Upper lobe of left lung (tissue), 6 donors: ENCODE data around the gene SCYL2. TPM values are rescaled to one million over a fixed set of nuclear protein-coding genes. Genes with fewer than 3 reads are reported as not detected.
"Not testable (repeated sequence)": the region's sequence is repeated elsewhere in the genome, so short reads cannot be mapped to it uniquely, and the experiment has no call there.

Source experiments
- ATAC-seq, 2 donors: fragments of 200-7000 bp; cut with Tn5 transposase; one replicate each; pipeline ENCODE4 v1.9.1; 2022; ENCODE audit warnings: mild to moderate bottlenecking in 2 of 2, moderate library complexity in 2 of 2; ENCODE audit not compliant: low FRiP score in 2 of 2
- DNase-seq, 2 donors: peaks; one replicate each; pipeline ENCODE4 v3.0.0-alpha.2; 2019 to 2020
- H3K27ac ChIP-seq, 4 donors: fragments of 200-600 bp; sonication (generic); one replicate each; pipeline ENCODE4 v1.5.1; 2016 to 2019
- H3K27me3 ChIP-seq, 4 donors: fragments of 200-600 bp; sonication (generic); one replicate each; pipeline ENCODE4 v1.5.1; 2017 to 2019
- H3K36me3 ChIP-seq, 4 donors: fragments of 200-600 bp; sonication (generic); one replicate each; pipeline ENCODE4 v1.5.1; 2016 to 2019
- H3K4me1 ChIP-seq, 4 donors: fragments of 200-600 bp; sonication (generic); one replicate each; pipeline ENCODE4 v1.5.1; 2018 to 2019
- H3K4me3 ChIP-seq, 4 donors: fragments of 200-600 bp; sonication (generic); one replicate each; pipeline ENCODE4 v1.5.1; 2017 to 2019; ENCODE audit warnings: mild to moderate bottlenecking in 2 of 4, moderate library complexity in 1 of 4
- H3K9me3 ChIP-seq, 4 donors: fragments of 200-600 bp; sonication (generic); one replicate each; pipeline ENCODE4 v1.5.1; 2018 to 2019
- CTCF ChIP-seq, 6 experiments: fragments of 450-650 bp in 4 of 6; fragments of 200-600 bp in 2 of 6; sonication (generic) in 2 of 6; IDR thresholded peaks; one replicate each; pipeline ENCODE4 v1.5.1; 2016 to 2019; ENCODE audit warnings: antibody characterized with exemption in 6 of 6
- EP300 ChIP-seq, 4 donors: sonication (generic); formaldehyde crosslinking; IDR thresholded peaks; one replicate each; pipeline ENCODE4 v1.5.1; 2017; ENCODE audit warnings: antibody characterized with exemption in 4 of 4, control low read depth in 2 of 4
- POLR2A ChIP-seq, 4 donors: fragments of 450-650 bp; IDR thresholded peaks; one replicate each; pipeline ENCODE4 v1.5.1; 2016 to 2017; ENCODE audit warnings: antibody characterized with exemption in 4 of 4, mild to moderate bottlenecking in 2 of 4
- POLR2AphosphoS5 ChIP-seq, 2 donors: sonication (generic); formaldehyde crosslinking; IDR thresholded peaks; one replicate each; pipeline ENCODE4 v1.5.1; 2017; ENCODE audit warnings: antibody characterized with exemption in 2 of 2
- WGBS, 2 donors: methylation state at CpG; one replicate each; pipeline ENCODE4 v1.1.5; 2017 to 2018; 5-methylcytosine and 5-hydroxymethylcytosine counted together
- total RNA-seq, 6 donors: library from RNA; depleted of rRNA in 4 of 6; stranded (reverse); fragments of >200 nt in 4 of 6; gene quantifications; one replicate each; pipeline versions ENCODE4 v1.1.0 to v1.2.1, GENCODE V29; 2016 to 2021
- donor health status: DM: no; HTN: no; CAD: no; lungs with moderate emphysema.
- donor health status: DM: no; HTN: yes; CAD: no; lungs with severe emphysema.

The SCYL2 gene
- total RNA-seq, 6 donors from 2014 or later = 39.1 to 74.1 (median 40.7) TPM

GRCh38 chr12:100279607-100280244 lies 12.7 kb downstream of the SCYL2 start:
- H3K4me3 ChIP-seq = no peak overlapping the region
- no peak for ATAC-seq

GRCh38 chr12:100284556-100284955 lies 17.6 kb downstream of the SCYL2 start:
- H3K27me3 ChIP-seq, H3K4me3 ChIP-seq, H3K9me3 ChIP-seq, ATAC-seq, DNase-seq, H3K4me1 ChIP-seq, H3K27ac ChIP-seq: not testable (repeated sequence)
- WGBS, 2 donors = 96 to 99% methylated on average over 12 of the region's 12 CpGs
- peaks cover 0 to 21% (median 3%) of the 10 kb centered on the region in 4 donors for H3K36me3 ChIP-seq

More at GRCh38 chr12:100279607-100280244, 12.7 kb downstream of the SCYL2 start:
- Histone ChIP-seq H3K36me3 (peaks cover 0 to 13% (median 2%) of the 10 kb centered on the region in 4 donors), H3K27me3 (no peaks in the 10 kb centered on the region), H3K27ac (no peak overlapping the region), H3K4me1 (no peaks in the 10 kb centered on the region), H3K9me3 (no peaks in the 10 kb centered on the region)
- WGBS, 2 donors = 88% methylated on average over 1 of the region's 1 CpG
- TF ChIP-seq POLR2AphosphoS5 (IDR thresholded peaks at IDR 0.05) (no peak), EP300 (IDR thresholded peaks at IDR 0.05) (no peak), CTCF (IDR thresholded peaks at IDR 0.05) (no peak), POLR2A (IDR thresholded peaks at IDR 0.05) (no peak)
- DNase-seq = no peak

- TF ChIP-seq POLR2AphosphoS5 (IDR thresholded peaks at IDR 0.05) (no peak), EP300 (IDR thresholded peaks at IDR 0.05) (no peak), CTCF (IDR thresholded peaks at IDR 0.05) (no peak), POLR2A (IDR thresholded peaks at IDR 0.05) (no peak)
- Histone ChIP-seq H3K4me3 (no peak overlapping the region), H3K27ac (no peak overlapping the region), H3K27me3 (no peaks in the 10 kb centered on the region), H3K4me1 (no peaks in the 10 kb centered on the region), H3K36me3 (peaks cover 0 to 30% (median 8%) of the 10 kb centered on the region in 4 donors), H3K9me3 (no peaks in the 10 kb centered on the region)
- no peak for ATAC-seq
- no peak for DNase-seq
- 82% methylated on average over 5 of the region's 5 CpGs for WGBS, 2 donors
Observed at GRCh38 chr12:100289038-100289437, 22.1 kb downstream of the SCYL2 start.

GRCh38 chr12:100290016-100290415 lies 23.0 kb downstream of the SCYL2 start:
- Histone ChIP-seq H3K4me3 (no peak overlapping the region), H3K27ac (no peak overlapping the region), H3K27me3 (no peaks in the 10 kb centered on the region), H3K36me3 (peaks cover 0 to 23% (median 8%) of the 10 kb centered on the region in 4 donors), H3K4me1 (no peaks in the 10 kb centered on the region), H3K9me3 (no peaks in the 10 kb centered on the region)
- TF ChIP-seq CTCF (IDR thresholded peaks at IDR 0.05) = no peak
- no peak for TF ChIP-seq POLR2AphosphoS5 (IDR thresholded peaks at IDR 0.05)
- no peak for TF ChIP-seq POLR2A (IDR thresholded peaks at IDR 0.05)
- no peak for TF ChIP-seq EP300 (IDR thresholded peaks at IDR 0.05)
- ATAC-seq (no peak), DNase-seq (no peak)
- 93 to 94% methylated on average over 3 of the region's 3 CpGs for WGBS, 2 donors

- DNase-seq (no peak), ATAC-seq (no peak)
- no peak overlapping the region for H3K27ac ChIP-seq
- no peaks in the 10 kb centered on the region for H3K9me3 ChIP-seq
- TF ChIP-seq POLR2A (IDR thresholded peaks at IDR 0.05) = no peak
- no peak for TF ChIP-seq CTCF (IDR thresholded peaks at IDR 0.05)
- no peak for TF ChIP-seq POLR2AphosphoS5 (IDR thresholded peaks at IDR 0.05)
- TF ChIP-seq EP300 (IDR thresholded peaks at IDR 0.05) = no peak
- H3K4me1 ChIP-seq = no peaks in the 10 kb centered on the region
- no peaks in the 10 kb centered on the region for H3K27me3 ChIP-seq
- H3K4me3 ChIP-seq = no peak overlapping the region
- 83 to 91% methylated on average over 1 of the region's 1 CpG for WGBS, 2 donors
- H3K36me3 ChIP-seq = peaks cover 0 to 22% (median 6%) of the 10 kb centered on the region in 4 donors
Observed at GRCh38 chr12:100293017-100293416, 26.0 kb downstream of the SCYL2 start.

- H3K4me3 ChIP-seq, H3K4me1 ChIP-seq, H3K27me3 ChIP-seq, H3K9me3 ChIP-seq, ATAC-seq, H3K27ac ChIP-seq: not testable (repeated sequence)
- DNase-seq = peak in 1 of 2 donors; percentile 52
- WGBS, 2 donors = no CpG with 5 or more reads among the region's 24 CpGs
- peaks cover under 1 to 35% (median 15%) of the 10 kb centered on the region in 4 donors for H3K36me3 ChIP-seq
Observed at GRCh38 chr12:100294366-100294765, 27.4 kb downstream of the SCYL2 start.
